GM19372 (cell line): ENCODE measurements around the gene SLC28A1.
"Not testable (repeated sequence)": the region's sequence is repeated elsewhere in the genome, so short reads cannot be mapped to it uniquely, and the experiment has no call there.

Experiments
- ATAC-seq: cut with Tn5 transposase; IDR thresholded peaks from one replicate; pipeline ENCODE4 v1.9.1; 2021; ENCODE audit warnings: mild to moderate bottlenecking, low read depth, moderate library complexity; ENCODE audit not compliant: unreplicated experiment

Gene SLC28A1, protein sequence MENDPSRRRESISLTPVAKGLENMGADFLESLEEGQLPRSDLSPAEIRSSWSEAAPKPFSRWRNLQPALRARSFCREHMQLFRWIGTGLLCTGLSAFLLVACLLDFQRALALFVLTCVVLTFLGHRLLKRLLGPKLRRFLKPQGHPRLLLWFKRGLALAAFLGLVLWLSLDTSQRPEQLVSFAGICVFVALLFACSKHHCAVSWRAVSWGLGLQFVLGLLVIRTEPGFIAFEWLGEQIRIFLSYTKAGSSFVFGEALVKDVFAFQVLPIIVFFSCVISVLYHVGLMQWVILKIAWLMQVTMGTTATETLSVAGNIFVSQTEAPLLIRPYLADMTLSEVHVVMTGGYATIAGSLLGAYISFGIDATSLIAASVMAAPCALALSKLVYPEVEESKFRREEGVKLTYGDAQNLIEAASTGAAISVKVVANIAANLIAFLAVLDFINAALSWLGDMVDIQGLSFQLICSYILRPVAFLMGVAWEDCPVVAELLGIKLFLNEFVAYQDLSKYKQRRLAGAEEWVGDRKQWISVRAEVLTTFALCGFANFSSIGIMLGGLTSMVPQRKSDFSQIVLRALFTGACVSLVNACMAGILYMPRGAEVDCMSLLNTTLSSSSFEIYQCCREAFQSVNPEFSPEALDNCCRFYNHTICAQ

DNA sequence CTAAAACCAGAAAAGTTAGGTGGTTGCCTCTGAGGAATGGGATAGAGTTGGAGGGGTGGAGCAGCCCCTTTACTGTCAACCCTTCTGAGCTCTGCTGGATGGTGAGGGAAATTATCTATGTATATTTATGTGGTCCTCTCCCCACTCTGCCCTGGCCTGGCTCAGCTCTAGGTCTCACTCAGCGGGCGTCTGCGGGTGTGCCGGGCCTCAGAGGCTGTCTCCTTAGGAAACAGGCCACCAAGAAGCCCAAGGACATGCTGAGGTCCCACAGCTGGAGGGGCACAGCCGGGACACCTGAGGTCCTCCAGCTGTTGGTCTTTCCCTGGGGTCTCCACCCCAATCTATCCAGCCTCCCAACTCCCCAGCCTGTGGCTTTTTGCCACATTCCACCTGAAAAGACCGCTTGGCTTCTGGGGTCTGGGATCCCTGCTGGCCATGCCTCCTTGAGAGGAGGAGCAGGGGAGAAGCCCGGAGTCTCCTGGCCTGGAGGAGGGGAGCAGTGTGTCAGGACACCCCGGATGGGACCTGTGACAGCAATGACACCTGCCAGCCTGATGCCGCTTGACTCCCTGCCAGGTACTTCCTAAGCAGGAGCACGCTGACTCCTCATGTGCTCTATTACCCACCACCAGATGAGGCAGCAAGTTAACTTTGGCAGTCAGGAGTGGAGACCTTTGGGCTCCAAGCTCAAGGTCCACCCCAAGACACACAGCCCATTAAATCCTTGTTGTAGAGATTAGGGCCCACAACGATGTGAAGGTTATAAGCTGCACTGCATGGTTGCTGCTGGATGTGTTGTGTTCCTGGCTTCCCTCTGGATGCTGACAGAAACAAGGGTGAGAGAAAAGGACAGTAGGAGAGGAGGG, at the start of gene SLC28A1:
Gene SLC28A1 (plus strand): TSS at position 747 of the 866 bp plus-strand sequence. CDS start 3,099 bp downstream, outside the sequence.
- ATAC-seq: no peak

DNA sequence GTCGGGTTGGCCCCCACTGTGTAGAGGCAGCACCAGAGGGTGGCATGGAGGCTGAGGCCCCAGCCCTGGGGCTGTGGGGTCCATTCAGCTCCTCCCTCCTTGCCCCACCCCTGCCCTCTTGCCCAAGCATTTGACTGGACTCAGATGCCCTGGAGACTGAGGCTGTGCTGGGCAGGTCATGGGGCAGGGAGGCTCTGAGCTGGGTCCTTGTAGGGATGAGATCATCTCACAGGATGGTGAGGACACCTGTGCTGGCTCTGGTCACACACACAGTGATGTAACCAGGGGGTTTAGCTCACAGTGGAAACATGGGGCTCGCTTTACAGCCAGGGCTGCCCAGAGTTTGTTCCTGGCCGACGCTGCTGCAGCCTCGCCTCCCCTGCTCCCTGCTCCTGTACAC, 49.5 kb upstream of the SLC28A1 start:
- no peak for ATAC-seq

DNA sequence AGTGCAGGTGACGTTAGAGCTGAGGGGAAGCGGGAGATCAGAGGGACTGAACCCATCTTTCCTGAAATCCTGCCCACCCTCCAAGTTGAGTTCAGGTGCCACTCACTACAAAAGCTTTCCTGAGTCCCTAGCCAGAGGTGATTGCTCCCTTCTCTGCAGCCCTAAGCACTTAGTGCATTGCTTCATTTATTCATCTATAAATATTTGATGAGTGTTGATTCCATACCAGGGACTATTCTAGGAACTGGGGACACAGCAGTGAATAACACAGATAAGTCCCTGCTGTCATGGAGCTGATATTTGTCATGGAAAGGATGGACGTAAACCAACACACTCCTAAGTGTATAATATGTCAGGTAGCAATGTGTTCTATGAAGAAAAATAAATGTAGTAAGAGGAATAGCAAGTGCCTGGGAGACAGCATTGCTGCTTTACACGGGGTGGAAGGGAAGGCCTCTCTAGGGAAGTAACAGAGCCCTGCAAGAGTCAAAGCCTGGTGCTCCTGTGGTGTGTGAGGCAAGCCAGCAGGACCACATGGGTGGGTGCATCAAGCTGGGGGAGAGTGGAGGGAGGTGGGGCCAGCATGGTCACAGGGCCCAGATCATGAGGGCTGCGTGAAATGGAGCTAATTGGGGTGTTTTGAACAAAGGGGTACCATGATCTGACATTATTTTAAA, 48.7 kb upstream of the SLC28A1 start:
- ATAC-seq: no peak

DNA sequence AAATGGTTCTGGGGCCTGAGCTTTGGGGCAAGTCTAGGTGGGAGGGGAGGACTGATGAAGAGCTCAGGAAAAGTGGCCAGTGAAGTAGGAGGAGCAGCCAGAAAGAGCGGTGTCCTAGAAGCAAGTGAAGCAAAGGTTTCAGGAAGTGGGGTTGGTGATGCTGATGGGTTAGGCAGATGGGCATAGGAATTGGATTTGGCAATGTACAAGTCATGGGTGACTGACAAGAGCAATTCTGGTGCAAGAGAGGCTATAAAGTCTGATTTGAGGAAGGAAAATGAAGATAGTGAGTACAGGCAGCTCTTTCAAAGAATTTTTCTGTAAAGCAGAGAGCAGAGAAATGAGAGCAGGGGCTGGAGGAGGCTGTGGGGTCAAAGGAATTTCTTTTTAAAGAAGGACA, 47.6 kb upstream of the SLC28A1 start:
- ATAC-seq: no peak

DNA sequence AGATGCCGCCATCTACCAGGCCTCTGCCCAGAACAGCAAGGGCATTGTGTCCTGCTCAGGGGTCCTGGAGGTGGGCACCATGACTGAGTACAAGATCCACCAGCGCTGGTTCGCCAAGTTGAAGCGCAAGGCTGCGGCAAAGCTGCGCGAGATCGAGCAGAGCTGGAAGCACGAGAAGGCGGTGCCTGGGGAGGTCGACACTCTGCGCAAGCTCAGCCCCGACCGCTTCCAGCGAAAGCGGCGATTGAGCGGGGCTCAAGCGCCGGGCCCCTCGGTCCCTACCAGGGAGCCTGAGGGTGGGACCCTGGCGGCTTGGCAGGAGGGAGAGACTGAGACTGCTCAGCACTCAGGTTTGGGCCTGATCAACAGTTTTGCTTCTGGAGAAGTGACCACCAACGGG, 44.7 kb upstream of the SLC28A1 start:
- no peak for ATAC-seq

DNA sequence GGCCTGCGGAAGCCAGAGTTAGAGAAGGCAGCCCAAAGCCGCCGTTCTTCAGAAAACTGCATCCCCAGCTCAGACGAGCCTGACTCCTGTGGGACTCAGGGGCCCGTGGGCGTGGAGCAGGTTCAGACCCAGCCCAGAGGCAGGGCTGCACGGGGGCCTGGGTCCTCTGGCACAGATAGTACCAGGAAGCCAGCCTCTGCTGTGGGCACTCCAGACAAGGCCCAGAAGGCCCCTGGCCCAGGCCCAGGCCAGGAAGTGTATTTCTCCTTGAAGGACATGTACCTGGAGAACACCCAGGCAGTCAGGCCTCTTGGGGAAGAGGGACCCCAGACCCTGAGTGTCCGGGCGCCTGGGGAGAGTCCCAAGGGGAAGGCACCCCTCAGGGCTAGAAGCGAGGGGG, 44.2 kb upstream of the SLC28A1 start:
- no peak for ATAC-seq

DNA sequence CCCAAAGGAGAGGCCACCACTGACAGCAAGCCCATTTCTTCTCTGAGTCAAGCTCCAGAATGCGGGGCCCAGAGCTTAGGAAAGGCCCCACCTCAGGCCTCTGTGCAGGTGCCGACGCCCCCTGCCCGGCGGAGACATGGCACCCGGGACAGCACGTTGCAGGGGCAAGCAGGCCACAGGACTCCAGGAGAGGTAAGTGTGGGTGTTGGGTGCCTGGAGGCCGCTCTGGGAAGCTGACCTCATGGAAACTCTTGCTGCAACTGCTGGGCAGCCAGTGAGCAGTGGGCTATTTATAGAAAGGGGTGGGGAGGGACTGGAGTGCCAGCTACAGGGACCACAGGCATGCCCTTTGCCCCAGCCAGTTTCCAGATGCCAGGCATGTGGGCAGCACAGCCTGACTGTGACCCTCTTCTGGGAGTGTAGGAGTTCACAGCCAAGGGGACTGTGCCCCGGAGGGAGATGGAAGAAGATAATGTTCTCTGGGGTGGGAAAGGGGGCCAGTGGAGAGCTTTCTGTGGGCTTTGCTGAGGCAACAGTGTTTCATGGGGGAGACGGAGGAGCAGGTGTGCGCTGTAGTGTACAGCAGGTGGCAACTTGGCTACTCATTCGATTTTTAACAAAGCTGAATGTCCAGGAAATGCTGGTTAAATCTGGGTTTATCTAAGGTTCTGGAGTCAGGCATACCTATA, 43.6 kb upstream of the SLC28A1 start:
- ATAC-seq: no peak

DNA sequence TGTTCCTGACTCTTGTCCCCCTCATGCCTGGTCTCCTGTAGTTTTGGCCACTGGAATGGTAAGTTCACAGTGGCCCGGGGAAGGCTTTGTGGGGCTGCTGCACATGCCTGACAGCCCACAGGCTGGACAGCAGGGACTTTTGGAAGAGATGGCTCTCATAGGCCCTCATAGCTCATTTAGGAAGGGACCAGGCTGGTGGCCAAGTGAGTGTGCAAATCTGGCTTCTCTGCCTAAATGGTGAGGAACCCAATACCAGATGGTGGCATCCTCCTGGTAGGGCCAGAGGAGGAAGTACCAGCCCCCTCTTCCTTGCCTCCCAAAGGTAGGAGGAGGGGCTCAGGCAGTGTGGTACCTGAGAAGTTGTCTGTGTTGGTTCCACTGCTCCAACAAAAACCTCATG, 41.7 kb upstream of the SLC28A1 start:
- no peak for ATAC-seq

DNA sequence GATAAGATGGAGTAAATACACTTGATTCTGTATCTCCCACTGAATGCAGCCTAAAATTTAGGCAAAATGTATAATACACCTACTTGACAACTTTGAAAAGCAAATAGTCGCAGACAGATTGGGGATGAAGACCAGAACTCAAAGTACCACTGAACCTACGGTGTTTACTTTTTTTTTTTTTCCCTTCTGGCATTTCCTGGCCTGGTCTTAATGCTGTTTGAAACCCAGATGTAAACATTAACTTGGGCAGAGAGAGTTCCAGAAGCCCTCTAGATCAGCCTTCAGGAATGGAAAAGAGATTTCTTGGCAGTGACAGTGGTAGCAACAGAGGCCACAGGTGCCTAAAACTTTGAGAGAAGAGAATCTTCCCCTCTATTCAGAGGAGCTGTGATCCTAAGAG, 39.5 kb upstream of the SLC28A1 start:
- ATAC-seq: no peak

DNA sequence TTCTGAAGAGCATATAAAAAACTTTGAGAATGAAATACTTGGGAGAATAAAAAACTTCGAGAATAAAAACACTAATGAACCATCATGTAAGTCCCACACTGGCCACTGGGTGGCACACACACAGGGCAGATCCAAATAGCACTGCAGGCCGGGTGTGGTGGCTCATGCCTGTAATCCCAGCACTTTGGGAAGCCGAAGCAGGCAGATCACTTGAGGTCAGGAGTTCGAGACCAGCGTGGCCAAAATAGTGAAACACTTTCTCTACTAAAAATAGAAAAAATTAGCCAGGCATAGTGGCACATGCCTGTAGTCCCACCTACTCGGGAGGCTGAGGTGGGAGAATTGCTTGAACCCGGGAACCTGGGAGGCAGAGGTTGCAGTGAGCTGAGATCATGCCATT, 38.8 kb upstream of the SLC28A1 start:
- ATAC-seq: not testable (repeated sequence)

DNA sequence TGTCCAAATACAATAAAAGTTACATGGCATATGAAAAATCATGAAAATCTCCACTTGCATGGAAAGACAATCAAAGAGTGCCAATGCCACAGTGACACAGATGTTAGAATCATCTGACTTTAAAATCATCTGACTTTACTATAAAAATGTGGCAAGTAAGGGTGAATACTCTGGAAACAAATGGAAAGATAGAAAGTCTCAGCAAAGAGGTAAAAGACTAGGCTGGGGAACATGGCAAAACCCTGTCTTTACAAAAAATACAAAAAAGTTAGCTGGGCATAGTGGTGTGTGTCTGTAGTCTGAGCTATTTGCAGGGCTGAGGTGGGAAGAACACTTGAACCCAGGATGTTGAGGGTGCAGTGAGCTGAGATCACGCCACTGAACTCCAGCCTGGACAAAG, 38.2 kb upstream of the SLC28A1 start:
- no peak for ATAC-seq

DNA sequence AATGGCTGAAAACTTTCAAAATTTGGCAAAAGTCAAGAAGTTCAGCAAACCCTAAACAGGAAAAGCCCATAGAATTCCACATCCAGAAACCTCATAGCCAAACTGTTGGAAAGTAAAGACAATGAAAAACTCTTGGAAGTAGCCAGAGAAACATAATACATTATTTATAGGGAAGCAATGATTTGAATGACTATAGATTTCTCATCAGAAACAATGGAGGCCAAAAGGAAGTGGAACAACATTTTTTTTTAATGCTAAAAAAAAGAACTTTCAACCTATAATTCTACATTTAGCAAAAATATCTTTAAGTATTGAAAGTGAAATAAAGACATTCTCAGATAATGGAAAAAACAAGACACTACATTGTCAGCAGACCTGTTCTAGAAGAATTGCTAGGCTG, 37.1 kb upstream of the SLC28A1 start:
- ATAC-seq: no peak

DNA sequence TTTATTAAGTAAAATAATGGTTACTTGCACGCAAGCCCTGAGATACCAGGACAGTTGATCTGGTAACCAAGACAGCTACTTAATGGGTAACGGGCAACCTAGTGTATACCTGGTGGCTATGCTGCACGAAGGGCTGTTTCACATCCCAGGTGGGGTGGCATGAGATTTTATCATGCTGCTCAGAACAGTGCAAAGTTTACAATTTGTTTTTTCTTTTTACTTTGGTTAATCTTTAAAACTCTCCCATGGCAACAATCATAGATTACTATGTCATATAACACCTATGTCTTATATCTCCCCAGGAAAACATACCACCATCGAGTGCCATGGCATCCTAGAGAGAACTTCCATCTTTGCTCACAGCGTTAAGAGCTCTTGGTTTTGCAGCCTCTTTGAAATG, 32.2 kb upstream of the SLC28A1 start:
- no peak for ATAC-seq

DNA sequence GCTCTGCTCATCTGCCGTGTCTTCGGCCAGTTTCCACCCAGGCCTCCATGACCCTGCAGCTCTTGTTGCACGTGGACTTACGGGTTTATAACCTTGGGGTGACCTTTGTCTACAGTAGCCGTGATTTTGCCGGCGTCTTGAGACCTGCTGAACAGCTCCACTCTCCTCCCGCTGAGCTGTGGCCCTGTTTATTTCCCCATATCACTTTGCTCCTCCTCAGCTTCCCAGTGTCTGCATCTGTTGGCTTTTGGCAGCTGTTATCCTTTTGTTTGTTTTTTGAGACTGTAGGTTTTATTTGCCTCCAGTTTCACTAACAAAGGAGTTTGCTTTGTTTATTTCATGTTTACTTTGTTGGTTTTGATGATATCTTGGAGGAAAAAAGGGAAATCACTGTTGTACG, 29.3 kb upstream of the SLC28A1 start:
- no peak for ATAC-seq

DNA sequence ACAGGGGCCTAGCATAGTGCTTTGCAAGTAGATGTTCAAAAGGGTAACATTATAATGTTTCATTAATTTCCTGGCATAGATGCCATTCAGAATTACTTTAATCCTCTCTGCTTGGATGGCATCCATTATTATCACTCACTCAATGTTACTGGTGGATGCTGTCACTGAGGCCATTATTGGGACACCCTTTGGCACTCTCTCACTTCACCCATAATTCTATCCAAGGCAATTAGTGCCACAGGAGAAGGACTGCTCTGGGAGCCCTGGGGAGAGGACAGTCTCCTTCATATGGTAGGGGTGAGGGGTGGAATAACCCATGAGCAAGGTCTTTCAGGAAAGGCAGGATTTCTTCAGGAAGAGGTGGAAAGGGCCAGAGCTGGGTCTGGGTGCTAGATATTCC, 28.7 kb upstream of the SLC28A1 start:
- ATAC-seq: no peak

DNA sequence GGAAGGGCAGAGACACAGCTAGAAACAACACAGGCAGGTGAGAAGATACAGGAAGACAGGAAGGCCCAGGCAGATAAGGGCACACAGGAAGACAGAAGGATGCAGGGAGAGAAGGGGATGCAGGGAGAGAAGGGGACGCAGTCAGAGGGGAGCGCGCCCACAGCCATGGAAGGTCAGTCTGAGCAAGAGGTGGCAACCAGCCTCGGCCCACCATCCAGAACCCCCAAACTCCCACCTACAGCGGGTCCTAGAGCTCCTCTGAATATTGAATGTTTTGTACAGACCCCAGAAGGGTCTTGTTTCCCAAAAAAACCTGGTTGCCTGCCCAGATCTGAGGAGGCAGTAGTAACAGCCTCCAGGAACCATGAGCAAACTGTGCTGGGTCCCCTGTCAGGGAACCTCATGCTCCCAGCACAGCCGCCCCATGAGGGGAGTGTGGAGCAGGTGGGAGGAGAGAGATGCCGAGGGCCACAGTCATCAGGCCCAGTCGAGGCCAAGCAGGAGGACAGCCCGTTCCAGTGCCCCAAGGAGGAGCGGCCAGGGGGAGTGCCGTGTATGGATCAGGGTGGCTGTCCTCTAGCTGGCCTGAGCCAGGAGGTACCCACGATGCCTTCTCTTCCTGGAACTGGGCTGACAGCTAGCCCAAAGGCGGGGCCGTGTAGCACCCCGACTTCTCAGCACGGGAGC, 27.6 kb upstream of the SLC28A1 start:
- ATAC-seq: no peak

DNA sequence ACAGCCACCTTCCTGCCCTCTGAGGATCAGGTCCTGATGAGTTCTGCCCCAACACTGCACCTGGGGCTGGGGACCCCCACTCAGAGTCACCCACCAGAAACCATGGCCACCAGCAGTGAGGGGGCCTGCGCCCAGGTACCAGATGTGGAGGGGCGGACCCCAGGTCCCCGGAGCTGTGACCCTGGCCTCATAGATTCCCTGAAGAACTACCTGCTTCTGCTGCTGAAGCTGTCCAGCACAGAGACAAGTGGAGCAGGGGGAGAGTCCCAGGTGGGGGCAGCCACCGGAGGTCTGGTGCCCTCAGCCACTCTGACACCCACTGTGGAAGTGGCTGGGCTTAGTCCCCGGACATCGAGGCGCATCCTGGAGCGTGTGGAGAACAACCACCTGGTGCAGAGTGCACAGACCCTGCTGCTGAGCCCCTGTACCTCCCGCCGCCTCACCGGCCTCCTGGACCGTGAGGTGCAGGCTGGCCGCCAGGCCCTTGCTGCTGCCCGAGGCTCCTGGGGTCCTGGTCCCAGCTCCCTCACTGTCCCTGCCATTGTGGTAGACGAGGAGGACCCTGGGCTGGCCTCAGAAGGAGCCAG, 27.0 kb upstream of the SLC28A1 start:
- ATAC-seq: no peak

DNA sequence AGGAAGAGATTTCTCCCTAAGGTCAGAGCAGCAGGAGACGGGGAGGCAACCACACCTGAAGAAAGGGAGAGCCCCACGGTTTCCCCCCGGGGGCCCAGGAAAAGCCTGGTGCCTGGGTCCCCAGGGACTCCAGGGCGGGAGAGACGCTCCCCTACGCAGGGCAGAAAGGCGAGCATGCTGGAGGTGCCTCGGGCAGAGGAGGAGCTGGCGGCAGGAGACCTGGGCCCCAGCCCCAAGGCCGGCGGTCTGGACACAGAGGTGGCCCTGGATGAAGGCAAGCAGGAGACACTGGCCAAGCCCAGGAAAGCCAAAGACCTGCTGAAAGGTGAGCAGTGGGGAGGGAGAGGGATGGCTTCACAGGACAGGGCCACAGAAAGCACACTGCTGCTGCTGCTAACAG, 26.2 kb upstream of the SLC28A1 start:
- no peak for ATAC-seq

DNA sequence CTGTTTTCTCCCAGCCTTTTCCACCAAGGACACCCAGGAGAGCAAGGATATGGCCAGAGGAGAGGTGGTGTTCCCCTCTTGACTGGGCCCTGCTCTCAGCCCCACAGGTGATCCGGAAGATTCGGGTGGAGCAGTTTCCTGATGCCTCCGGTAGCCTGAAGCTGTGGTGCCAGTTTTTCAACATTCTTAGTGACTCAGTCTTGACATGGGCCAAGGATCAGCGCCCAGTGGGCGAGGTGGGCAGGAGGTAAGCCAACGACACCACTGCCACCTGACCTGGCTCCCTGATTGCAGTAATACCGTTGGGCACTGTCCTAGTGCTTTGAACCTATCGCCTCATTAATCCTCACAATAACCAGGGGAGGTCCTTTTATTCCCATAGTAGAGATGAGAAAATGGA, 25.3 kb upstream of the SLC28A1 start:
- no peak for ATAC-seq
